H1 (cell line): ENCODE data around the gene ASTN2. TPM values are rescaled to one million over a fixed set of nuclear protein-coding genes. Genes with fewer than 3 reads are reported as not detected.

Source experiments
- CTCF ChIA-PET: fragments of 300-600 bp; sonication (Branson Sonifier 250); formaldehyde crosslinking; loops from one replicate; lab custom pipeline; 2021; ENCODE audit not compliant: partially characterized antibody; lab: Charles Lee
- POLR2A ChIA-PET: fragments of 300-600 bp; sonication (Branson Sonifier 250); formaldehyde crosslinking; loops from one replicate; lab custom pipeline; 2021; ENCODE audit warnings: inconsistent platforms; ENCODE audit not compliant: partially characterized antibody; lab: Charles Lee
- DNase-seq, 2 experiments: peaks; one replicate each; pipeline versions ENCODE4 v3.0.0 to v3.0.0-alpha.2; 2010 to 2022; ENCODE audit warnings: low spot score in 2 of 2, low read depth in 1 of 2, mixed read lengths in 1 of 2
- FAIRE-seq: peaks from 2 replicates; lab custom pipeline; 2011; peaks lifted over from hg19 to GRCh38; lab: Jason Lieb, UNC
- H2AFZ ChIP-seq: 2 replicates; pipeline ENCODE4 v1.8.1; 2012; ENCODE audit warnings: low read length, inconsistent platforms
- H2AK5ac ChIP-seq: 2 replicates; pipeline ENCODE4 v1.6.1; 2013; ENCODE audit warnings: low read depth, low read length
- H2BK120ac ChIP-seq: replicated peaks from 2 replicates; pipeline ENCODE3; 2013; ENCODE audit warnings: low read depth, low read length, inconsistent platforms
- H2BK12ac ChIP-seq: 2 replicates; pipeline ENCODE4 v1.6.1; 2013; ENCODE audit warnings: low read depth, low read length
- H2BK15ac ChIP-seq: 2 replicates; pipeline ENCODE4 v1.6.1; 2013; ENCODE audit warnings: low read length
- H2BK20ac ChIP-seq: 2 replicates; pipeline ENCODE4 v1.6.1; 2013; ENCODE audit warnings: low read length
- H2BK5ac ChIP-seq: 2 replicates; pipeline ENCODE4 v1.6.1; 2013; ENCODE audit warnings: low read depth, low read length
- H3K14ac ChIP-seq: 2 replicates; pipeline ENCODE4 v1.6.1; 2013; ENCODE audit warnings: inconsistent platforms; ENCODE audit not compliant: insufficient read length
- H3K18ac ChIP-seq: 2 replicates; pipeline ENCODE4 v1.6.1; 2013; ENCODE audit warnings: low read length; ENCODE audit errors: extremely low read depth
- H3K23ac ChIP-seq: 2 replicates; pipeline ENCODE4 v1.6.1; 2013; ENCODE audit warnings: inconsistent platforms; ENCODE audit not compliant: insufficient read length
- H3K23me2 ChIP-seq: 2 replicates; pipeline ENCODE4 v1.6.1; 2013; ENCODE audit warnings: low read depth, low read length
- H3K27ac ChIP-seq: 2 replicates; pipeline ENCODE4 v1.6.1; 2011; ENCODE audit warnings: low read depth, low read length, inconsistent platforms
- H3K27me3 ChIP-seq, 4 experiments: replicated peaks in 1 of 4; 1 replicate in 1 of 4; 2 replicates in 3 of 4; pipeline versions ENCODE4 v1.6.1 to v1.8.1; 2011 to 2013; ENCODE audit warnings: low read length in 3 of 4, mild to moderate bottlenecking in 3 of 4, inconsistent platforms in 2 of 4, mixed read lengths in 2 of 4, moderate library complexity in 1 of 4; ENCODE audit not compliant: control insufficient read depth in 3 of 4, insufficient read depth in 3 of 4; ENCODE audit errors: extremely low read depth in 1 of 4
- H3K36me3 ChIP-seq, 4 experiments: 2 replicates each; pipeline versions ENCODE4 v1.6.1 to v1.8.1; 2011 to 2013; ENCODE audit warnings: mild to moderate bottlenecking in 4 of 4, low read length in 3 of 4, moderate library complexity in 2 of 4, control low read depth in 1 of 4, inconsistent platforms in 1 of 4; ENCODE audit not compliant: insufficient read depth in 4 of 4, control insufficient read depth in 2 of 4
- H3K4ac ChIP-seq: replicated peaks from 2 replicates; pipeline ENCODE3; 2013; ENCODE audit warnings: low read length, low read depth, mixed read lengths, inconsistent platforms; ENCODE audit not compliant: insufficient read length
- H3K4me1 ChIP-seq, 4 experiments: replicated peaks in 1 of 4; 1 replicate in 1 of 4; 2 replicates in 3 of 4; pipeline versions ENCODE4 v1.6.1 to v1.8.1; 2011 to 2013; ENCODE audit warnings: low read length in 3 of 4, inconsistent platforms in 2 of 4, mixed read lengths in 1 of 4; ENCODE audit not compliant: insufficient read depth in 4 of 4, control insufficient read depth in 3 of 4
- H3K4me2 ChIP-seq, 2 experiments: 2 replicates each; pipeline versions ENCODE4 v1.6.1 to v1.8.1; 2011 to 2013; ENCODE audit warnings: low read depth in 2 of 2, low read length in 2 of 2, control low read depth in 1 of 2, inconsistent platforms in 1 of 2, mild to moderate bottlenecking in 1 of 2; ENCODE audit not compliant: insufficient read depth in 1 of 2
- H3K4me3 ChIP-seq, 4 experiments: fragments of 200-600, 300-600 bp in 1 of 4; sonication (generic), shearing (Covaris generic), sonication (Bioruptor Twin) in 1 of 4; 2 replicates each; pipeline versions ENCODE4 v1.5.1 to v1.8.1; 2011 to 2016; ENCODE audit warnings: low read length in 4 of 4, low read depth in 3 of 4, control low read depth in 2 of 4, inconsistent platforms in 2 of 4, mild to moderate bottlenecking in 2 of 4, mixed read lengths in 1 of 4, moderate library complexity in 1 of 4; ENCODE audit not compliant: insufficient read depth in 2 of 4; ENCODE audit errors: extremely low read depth in 1 of 4
- H3K56ac ChIP-seq: replicated peaks from 2 replicates; pipeline ENCODE3; 2013; ENCODE audit warnings: low read depth, mild to moderate bottlenecking, mixed read lengths, low read length, inconsistent platforms; ENCODE audit not compliant: insufficient read length
- H3K79me1 ChIP-seq: 2 replicates; pipeline ENCODE4 v1.6.1; 2013; ENCODE audit warnings: low read depth, low read length, control low read depth
- H3K79me2 ChIP-seq, 2 experiments: 2 replicates each; pipeline versions ENCODE4 v1.6.1 to v1.8.1; 2012 to 2013; ENCODE audit warnings: low read length in 2 of 2, mild to moderate bottlenecking in 2 of 2, inconsistent platforms in 1 of 2; ENCODE audit not compliant: insufficient read depth in 2 of 2, control insufficient read depth in 1 of 2
- H3K9ac ChIP-seq, 4 experiments: replicated peaks in 1 of 4; 1 replicate in 1 of 4; 2 replicates in 3 of 4; pipeline versions ENCODE4 v1.6.1 to v1.8.1; 2011 to 2013; ENCODE audit warnings: low read depth in 3 of 4, low read length in 3 of 4, control low read depth in 2 of 4, mild to moderate bottlenecking in 2 of 4, moderate library complexity in 2 of 4, inconsistent platforms in 1 of 4; ENCODE audit errors: extremely low read depth in 1 of 4
- H3K9me3 ChIP-seq, 2 experiments: 2 replicates each; pipeline versions ENCODE4 v1.6.1 to v1.8.1; 2012 to 2013; ENCODE audit warnings: mild to moderate bottlenecking in 2 of 2, moderate library complexity in 2 of 2, control low read depth in 1 of 2, inconsistent platforms in 1 of 2, low read depth in 1 of 2, low read length in 1 of 2, mixed read lengths in 1 of 2; ENCODE audit not compliant: insufficient read depth in 2 of 2
- H4K20me1 ChIP-seq, 2 experiments: replicated peaks in 1 of 2; 2 replicates each; pipeline versions ENCODE3 to v1.8.1; 2011 to 2013; ENCODE audit warnings: inconsistent platforms in 2 of 2, low read length in 2 of 2, mild to moderate bottlenecking in 1 of 2; ENCODE audit not compliant: insufficient read depth in 2 of 2, control insufficient read depth in 1 of 2
- H4K5ac ChIP-seq: 2 replicates; pipeline ENCODE4 v1.6.1; 2013; ENCODE audit warnings: low read length, low read depth, mixed read lengths, inconsistent platforms; ENCODE audit not compliant: insufficient read length
- H4K8ac ChIP-seq: 2 replicates; pipeline ENCODE4 v1.8.0; 2013; ENCODE audit warnings: mild to moderate bottlenecking, moderate library complexity, low read length, inconsistent platforms; ENCODE audit not compliant: insufficient read depth; ENCODE audit errors: extremely low read depth
- H4K91ac ChIP-seq: replicated peaks from 2 replicates; pipeline ENCODE3; 2013; ENCODE audit warnings: low read length, mixed read lengths, inconsistent platforms; ENCODE audit not compliant: insufficient read length
- CEBPB ChIP-seq: IDR thresholded peaks from 2 replicates; pipeline ENCODE4 v1.6.1; 2012; ENCODE audit warnings: low read depth, low read length
- TBP ChIP-seq: IDR thresholded peaks from 2 replicates; pipeline ENCODE4 v1.6.1; 2011; ENCODE audit warnings: low read depth, low read length, improper control_type of control experiment
- WGBS, 2 experiments: shearing (Covaris generic) in 1 of 2; methylation state at CpG; one replicate each; pipeline versions ENCODE4 v1.1.6 to v1.1.7; 2013 to 2015; ENCODE audit warnings: low lambda C conversion rate in 2 of 2, mixed read lengths in 2 of 2, inconsistent platforms in 1 of 2, low coverage in 1 of 2, missing lambda C conversion rate in 1 of 2; ENCODE audit not compliant: insufficient replicate concordance in 2 of 2, insufficient coverage in 1 of 2, insufficient read length in 1 of 2; ENCODE audit errors: extremely low coverage in 1 of 2, missing lambda C conversion rate in 1 of 2; 5-methylcytosine and 5-hydroxymethylcytosine counted together
- polyA plus RNA-seq, 7 experiments: library from polyadenylated mRNA; depleted of rRNA in 3 of 7; stranded (reverse) in 5 of 7; unstranded in 2 of 7; fragments of >200 nt in 5 of 7; fragments of 200-250 nt in 2 of 7; gene quantifications; 1 replicate in 5 of 7; 2 replicates in 1 of 7; 4 replicates in 1 of 7; pipeline versions ENCODE4 v1.2.1 to v1.2.3, GENCODE V29; 2011 to 2013; ENCODE audit warnings: missing spikeins in 2 of 7, mixed read lengths in 2 of 7
- total RNA-seq: library from RNA; stranded (reverse); fragmentation: NEBNext Ultra II Directional; extraction: Animal tissue kit (Norgen Biotek cat#: 25700); gene quantifications from 2 replicates; pipeline ENCODE4 v1.2.1, GENCODE V29; 2021

Gene ASTN2
- total and polyA plus RNA-seq, 2 of the 8 experiments (the other 6 are each of a cell fraction or from before 2014, with no cell fraction given), result 8.2 to 13.7 TPM

GRCh38 chr9:116504893-116505480 is 909.9 kb downstream of the ASTN2 start:
- no peak overlapping the region for H4K5ac ChIP-seq
- no peaks in the 10 kb centered on the region for H3K79me2 ChIP-seq
- H3K56ac ChIP-seq, result no peak overlapping the region
- no peak overlapping the region for H3K9ac ChIP-seq
- no peaks in the 10 kb centered on the region for H3K79me1 ChIP-seq
- no peak overlapping the region for H3K4me2 ChIP-seq
- H2BK12ac ChIP-seq, result no peak overlapping the region
- H3K4me3 ChIP-seq, result no peak overlapping the region
- no peak overlapping the region for H4K8ac ChIP-seq
- WGBS, 2 experiments, result 89% methylated on average over 5 of the region's 5 CpGs; no CpG with 5 or more reads in 1 of the 2 experiments
- no peak overlapping the region for H3K4ac ChIP-seq
- H2BK20ac ChIP-seq, result no peak overlapping the region
- H3K18ac ChIP-seq, result no peak overlapping the region
- H3K27ac ChIP-seq, result no peak overlapping the region
- DNase-seq, result no peak
- H2BK5ac ChIP-seq, result no peak overlapping the region
- no peak for FAIRE-seq
- H3K23me2 ChIP-seq, result no peaks in the 10 kb centered on the region
- no peak overlapping the region for H2BK120ac ChIP-seq
- H2AFZ ChIP-seq, result no peak overlapping the region
- H4K91ac ChIP-seq, result no peak overlapping the region
- H2AK5ac ChIP-seq, result no peak overlapping the region
- CTCF ChIA-PET, result interaction anchor here (1.1 to 5.0 kb wide), 5 partner anchors 10 to 85 kb away, joined by 3 to 35 read pairs (median 3); no protein-coding TSS in a partner anchor
- H3K14ac ChIP-seq, result no peak overlapping the region
- no peaks in the 10 kb centered on the region for H3K27me3 ChIP-seq
- H2BK15ac ChIP-seq, result no peak overlapping the region
- H3K36me3 ChIP-seq, result no peaks in the 10 kb centered on the region
- no peaks in the 10 kb centered on the region for H3K9me3 ChIP-seq
- no peaks in the 10 kb centered on the region for H3K4me1 ChIP-seq
- no peaks in the 10 kb centered on the region for H4K20me1 ChIP-seq
- POLR2A ChIA-PET, result no interaction called here
- TF ChIP-seq TBP (no peak), CEBPB (peak; percentile 46; the same call in 1 of the 2 replicates)
- TF ChIP-seq, all 59 proteins: peak for 1
- no peak overlapping the region for H3K23ac ChIP-seq
